Measurements from ENCODE around the gene NANOGP8.
"Not testable (repeated sequence)": the region's sequence is repeated elsewhere in the genome, so short reads cannot be mapped to it uniquely, and the experiment has no call there.

NANOGP8 gene, protein sequence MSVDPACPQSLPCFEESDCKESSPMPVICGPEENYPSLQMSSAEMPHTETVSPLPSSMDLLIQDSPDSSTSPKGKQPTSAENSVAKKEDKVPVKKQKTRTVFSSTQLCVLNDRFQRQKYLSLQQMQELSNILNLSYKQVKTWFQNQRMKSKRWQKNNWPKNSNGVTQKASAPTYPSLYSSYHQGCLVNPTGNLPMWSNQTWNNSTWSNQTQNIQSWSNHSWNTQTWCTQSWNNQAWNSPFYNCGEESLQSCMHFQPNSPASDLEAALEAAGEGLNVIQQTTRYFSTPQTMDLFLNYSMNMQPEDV

DNA sequence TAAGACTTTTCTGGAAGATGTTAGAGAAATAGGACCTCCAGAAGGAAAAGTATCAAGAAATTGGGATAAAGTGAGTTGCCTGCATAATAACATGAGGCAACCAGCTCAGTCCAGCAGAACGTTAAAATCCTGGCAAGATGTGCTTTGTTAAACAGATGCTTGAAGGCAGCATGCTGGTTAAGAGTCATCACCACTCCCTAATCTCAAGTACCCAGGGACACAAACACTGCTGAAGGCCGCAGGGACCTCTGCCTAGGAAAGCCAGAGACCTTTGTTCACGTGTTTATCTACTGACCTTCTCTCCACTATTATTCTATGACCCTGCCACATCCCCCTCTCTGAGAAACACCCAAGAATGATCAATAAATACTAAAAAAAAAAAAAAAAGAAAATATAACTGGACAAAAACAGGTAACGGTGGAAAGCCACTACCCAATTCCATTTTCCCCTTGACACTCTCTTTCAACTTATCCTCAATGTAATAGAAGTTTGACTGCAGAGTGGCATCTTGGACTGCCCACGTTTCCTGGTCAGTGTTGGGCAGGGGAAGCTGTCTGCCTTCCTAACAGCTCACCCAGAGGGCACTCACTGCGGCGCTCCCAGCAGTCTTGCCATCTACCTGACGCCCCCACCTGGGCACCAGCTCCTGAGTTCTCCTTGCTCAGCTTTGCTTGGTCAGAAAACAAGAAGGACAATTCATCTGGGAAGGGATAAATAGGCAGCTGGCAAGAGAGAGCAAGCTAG, at the start of gene NANOGP8:
TSS of gene NANOGP8 (minus strand) at position 120 of the 744 bp plus-strand sequence. CDS start 185 bp downstream, outside the sequence.
- DNase-seq (ENCODE audit: low read depth), result not testable (repeated sequence)

DNA sequence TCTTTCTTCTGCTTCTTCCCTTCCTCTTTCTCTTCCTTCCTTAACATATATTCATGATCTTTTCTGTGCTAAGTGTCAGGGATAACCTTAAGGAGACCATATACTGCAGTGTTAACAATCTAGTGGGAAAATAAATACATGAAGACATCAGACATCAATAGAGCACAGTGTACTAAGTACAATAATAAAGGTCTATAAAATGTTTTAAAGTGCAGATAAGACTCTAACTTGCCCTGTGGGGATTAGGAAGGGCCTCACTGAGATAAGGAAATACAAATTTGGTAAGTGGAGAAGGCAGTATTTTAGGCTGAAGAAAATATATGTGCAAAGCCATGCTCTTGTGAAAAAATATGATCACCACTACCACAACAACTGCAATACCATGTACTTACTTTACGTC, 49.2 kb upstream of the NANOGP8 start:
- DNase-seq (ENCODE audit: low read depth), result no peak

DNA sequence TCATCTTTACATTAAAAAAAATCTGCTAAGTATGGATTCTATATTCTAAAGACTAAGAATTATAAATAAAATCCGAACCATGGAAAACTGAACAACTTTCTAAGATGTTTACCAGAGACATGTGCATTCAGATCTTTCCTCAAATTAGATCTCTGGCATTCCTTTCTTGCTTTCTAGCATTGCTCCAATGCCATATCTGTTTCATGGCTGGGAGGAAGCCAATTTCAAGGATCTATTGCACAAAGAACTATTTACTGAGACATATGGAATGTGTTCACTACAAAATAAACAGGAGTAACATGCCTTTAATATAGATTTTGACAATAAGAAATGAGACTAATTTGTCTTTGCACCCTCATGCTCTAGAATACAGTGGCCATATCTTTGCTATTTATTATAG, 45.1 kb upstream of the NANOGP8 start:
- DNase-seq (ENCODE audit: low read depth), result no peak

DNA sequence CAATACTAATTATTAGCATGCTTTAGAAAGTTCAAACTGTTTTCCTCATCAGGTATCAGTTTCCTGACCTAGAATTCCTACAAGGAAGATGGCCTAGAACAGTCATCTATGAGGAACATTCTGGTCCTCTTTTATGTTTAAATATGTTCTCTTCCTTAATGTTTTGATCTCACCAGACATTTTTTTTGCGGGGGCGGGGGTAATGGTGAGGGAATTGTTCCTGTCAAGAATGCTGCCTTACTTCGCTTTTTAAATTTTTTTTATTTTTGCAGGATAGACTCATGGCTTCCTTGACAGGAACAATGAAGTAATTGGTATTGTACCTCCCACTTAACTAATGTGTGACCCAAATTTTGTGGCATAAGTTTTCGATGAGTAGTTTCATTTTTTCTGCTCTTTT, 44.3 kb upstream of the NANOGP8 start:
- DNase-seq (ENCODE audit: low read depth), result no peak

DNA sequence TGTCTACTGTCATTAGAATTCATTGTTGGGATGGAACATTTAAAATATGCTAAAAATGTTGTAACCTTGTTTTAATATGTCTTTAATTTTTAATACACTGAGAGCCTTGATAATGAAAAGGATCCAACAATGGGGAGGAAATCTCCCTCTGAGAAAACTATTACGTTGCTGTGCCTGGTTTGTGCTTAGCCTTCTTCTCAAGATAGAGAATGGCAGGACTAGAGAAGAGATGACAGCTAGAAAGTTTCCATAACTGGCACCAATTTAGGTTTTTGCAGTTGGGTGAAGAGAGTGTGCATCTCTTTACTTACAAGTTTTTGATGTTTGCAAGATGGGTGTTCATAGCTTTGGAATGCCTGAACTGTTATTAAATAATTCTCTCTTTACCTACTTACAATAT, 42.6 kb upstream of the NANOGP8 start:
- no peak for DNase-seq (ENCODE audit: low read depth)

DNA sequence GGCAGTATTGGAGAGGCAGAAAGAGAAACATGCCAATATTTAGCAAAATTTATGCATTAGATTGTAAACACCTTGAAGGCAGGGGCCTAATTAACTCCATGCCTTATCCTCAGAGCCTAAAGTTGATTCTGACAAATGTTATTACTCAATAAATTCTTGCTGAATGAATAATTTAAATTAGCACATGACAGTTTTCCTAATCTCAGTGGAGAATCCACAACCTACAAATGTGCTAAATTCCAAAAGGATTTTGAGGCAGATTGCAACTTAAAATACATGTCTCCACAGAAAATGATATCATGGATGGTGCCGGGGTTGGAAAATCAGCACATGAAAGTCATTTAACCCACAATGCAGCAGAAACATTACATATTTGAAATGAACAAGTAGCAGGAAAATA, 41.1 kb upstream of the NANOGP8 start:
- no peak for DNase-seq (ENCODE audit: low read depth)

DNA sequence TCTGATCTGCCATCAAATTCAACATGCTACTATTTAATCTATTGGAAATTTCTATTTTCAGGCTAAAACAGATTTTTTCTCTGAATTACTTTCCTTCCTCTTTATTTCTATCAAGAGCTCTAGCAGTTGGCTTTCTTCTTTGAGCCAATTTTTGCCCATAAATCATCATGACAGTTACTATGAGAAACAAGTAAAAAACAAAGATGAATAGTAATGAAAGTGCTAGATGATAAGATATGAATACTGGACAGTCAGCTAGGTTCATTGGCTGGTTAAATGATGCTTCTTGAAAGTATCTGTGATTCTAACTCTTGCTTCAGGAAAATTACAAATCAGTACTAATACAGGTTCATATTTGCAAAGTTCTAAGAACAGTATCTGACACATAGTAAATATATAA, 38.6 kb upstream of the NANOGP8 start:
- DNase-seq (ENCODE audit: low read depth), result no peak

DNA sequence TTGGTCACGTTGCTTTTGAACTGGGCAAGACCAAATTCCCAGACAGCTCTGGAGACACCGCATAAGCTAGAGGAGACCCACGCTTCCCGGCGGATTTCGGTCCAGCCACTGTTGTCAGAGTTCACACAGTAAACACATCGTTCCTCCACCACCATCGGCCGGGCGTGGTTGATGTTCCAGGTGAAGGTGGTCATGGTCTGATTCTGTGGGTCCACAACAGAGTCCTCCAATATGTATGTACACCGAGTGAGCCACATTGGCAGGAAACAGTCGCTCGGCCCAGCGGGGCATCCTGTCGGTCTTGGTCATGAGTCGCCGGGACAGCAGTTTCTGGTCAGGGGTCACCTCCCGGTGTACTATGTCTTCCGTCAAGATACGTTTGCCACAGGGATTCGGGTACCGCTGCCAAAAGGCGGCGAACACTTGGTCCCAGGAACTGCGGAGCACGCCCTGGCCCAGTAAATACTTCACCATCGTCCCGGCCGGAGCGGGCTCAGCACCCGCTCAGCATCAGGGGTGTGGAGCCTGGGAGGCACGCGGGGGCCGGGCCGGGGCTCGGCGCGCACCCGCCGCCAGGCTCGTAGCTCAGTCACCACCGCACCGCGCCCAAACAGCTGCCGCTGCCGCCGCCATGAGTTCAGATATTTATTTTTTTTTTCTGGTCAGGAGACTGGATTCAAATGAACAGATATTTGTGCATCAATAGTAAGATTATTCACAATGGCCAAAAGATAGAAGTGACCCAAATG, 36.7 kb upstream of the NANOGP8 start:
- no peak for DNase-seq (ENCODE audit: low read depth)

DNA sequence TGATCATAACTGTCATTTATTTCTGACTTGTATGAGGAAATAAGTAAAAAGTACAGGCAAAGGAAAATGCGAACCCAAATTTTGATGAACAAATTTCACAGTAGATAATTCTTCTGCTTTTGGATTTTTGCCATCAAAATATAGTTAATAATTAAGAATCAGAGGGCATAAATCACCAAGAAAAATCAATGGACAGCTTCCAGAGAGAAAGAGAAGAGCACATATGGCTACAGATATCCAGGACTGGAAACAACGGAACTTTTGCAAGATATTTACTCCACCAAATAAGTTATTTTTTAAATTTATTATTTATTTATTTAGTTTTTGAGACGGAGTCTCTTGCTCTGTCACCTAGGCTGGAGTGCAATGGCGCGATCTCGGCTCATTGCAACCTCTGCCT, 35.1 kb upstream of the NANOGP8 start:
- no peak for DNase-seq (ENCODE audit: low read depth)

DNA sequence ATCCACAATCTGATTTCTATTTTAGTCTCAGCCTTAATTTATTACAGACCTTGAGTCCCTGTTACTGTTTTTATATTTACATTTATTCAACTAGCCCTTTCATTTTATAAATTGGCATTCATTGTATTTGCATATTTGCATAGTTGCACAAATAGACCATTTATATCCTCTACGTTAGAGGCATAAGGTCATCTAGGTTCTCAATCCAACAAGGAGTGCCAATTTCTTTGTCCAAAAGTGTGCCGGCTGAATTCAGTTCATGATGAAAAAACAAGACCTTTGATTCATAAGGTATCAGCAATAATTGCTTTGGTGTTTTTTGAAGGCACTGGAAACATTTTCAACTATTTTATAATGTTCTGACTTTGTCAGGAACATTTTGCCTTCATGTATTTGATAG, 33.9 kb upstream of the NANOGP8 start:
- no peak for DNase-seq (ENCODE audit: low read depth)

DNA sequence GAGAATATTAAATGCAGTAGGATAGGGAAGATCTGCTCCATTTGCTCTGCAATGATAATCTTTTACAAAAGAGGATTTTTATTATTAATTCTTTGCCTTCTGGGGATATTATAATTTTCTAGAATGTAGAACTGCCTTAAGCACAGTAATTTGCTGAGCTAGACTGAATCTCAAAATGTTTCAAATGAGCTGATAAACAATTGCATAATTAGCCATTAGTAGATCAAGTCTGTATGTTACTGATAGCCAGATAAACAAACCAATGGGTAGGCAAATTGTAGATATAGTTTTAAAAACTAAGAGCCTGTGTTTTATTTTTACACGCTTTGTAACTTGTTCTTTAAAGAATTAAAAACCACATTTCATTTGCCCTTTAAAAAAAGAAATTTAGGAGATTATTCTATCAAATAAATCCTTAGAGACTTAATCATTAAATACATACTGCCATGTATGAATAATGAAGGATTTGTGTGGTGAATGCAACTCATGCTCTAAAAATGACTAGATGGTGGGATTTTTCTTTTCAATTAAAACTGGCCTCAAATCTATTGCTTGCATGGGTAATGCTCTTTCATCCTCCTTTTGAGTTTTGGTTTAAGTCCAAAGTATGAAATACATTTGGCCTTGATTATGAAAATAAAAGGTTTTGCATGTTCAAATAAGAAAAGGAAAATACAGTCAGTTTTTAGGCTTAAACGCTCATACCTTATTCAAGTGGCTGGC, 32.6 kb upstream of the NANOGP8 start:
- no peak for DNase-seq (ENCODE audit: low read depth)

DNA sequence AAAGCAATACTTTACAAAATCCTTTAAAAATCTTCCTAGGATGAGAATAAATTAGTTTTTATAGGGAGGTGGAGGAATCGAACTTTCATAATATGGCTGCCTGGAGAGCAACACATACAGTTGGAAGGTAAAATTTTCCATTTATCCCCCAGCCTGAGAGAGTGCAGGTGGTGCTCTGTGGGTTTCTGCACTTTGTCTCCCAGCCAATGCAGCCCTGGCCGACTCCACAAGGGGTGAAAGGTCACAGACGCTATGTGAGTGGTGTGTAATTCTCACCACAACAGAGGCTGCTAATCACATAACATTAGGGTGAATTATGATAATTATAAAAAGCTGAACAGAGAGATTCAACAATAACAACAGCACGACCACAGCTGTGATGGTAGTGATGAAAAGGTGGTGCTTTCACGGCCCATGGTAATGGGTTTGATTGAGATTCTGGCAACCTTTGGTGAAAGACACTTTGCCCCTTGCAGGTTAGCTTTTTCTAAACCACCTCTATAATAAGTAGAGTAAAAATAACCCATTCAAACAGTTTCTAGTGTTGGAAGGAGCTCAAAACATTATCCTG, 30.1 kb upstream of the NANOGP8 start:
- DNase-seq (ENCODE audit: low read depth), result no peak

DNA sequence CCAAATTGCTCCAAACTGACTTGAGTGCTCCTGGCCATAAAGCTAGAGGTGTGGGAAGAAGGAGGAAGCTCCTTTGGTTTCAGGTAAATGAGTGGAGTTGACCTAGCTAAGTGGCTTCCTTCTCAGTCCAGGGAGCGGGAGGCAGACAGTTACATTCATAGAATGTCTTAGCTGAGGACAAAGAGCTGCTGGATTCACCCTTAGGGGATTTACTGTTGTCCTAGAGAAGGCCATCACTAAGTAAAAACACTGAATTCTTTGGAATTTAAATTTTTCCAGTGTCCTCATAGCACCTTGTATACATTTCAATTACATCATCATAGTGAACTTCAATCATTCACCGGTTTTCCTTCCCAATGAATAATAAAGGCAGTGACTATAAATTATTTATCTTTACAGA, 27.3 kb upstream of the NANOGP8 start:
- no peak for DNase-seq (ENCODE audit: low read depth)

DNA sequence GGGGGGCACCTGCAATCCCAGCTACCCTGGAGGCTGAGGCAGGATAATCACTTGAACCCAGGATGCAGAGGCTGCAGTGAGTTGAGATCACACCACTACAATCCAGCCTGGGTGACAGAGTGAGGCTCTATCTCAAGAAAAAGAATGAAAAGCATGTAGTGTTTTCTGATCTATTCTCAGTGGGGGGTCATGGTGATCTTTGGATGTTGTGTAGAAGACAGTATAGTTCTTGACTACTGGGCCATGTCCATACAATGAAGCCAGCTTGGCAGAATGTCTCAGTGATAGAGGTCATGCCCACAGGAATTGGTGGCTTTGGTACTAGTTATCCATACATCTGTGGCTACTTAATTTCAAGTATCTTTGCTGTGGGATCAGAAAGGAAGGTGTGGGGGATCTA, 26.8 kb upstream of the NANOGP8 start:
- no peak for DNase-seq (ENCODE audit: low read depth)

DNA sequence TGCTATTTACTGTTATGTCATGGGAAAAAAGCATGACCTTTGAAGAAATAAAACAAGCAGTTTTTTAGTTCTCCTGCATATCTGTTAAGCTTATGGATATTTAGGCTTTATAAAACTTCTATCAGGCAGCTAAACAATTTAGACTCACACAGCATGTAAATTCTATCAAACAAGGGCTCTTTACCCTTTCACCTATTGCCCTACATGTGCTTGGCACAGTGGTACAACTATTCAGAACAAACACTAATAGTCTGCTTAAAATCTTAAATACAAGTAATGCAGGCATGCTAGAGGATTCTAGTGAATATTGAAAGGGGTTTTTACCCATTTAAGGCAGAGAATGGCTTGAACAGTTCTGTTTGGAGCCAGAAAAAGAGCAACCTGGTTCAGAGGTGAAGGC, 23.4 kb upstream of the NANOGP8 start:
- no peak for DNase-seq (ENCODE audit: low read depth)

DNA sequence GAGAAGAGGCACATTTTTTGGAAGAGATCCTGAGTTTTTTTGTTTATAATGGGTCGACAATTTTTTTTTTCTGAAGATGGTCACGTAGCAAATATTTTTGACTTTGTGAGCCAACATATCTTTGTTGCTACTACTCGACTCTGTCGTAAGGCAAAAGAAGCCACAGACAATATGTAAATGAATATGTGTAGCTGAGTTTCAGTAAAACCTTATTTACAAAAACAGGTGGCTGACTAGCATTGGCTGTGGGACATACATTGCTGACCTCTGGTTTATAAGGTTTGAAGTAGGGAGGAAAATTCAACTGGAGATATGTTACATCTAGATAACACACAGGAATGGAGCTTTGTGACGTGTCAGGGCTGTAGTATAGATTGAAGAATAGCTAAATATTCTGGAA, 22.5 kb upstream of the NANOGP8 start:
- DNase-seq (ENCODE audit: low read depth), result no peak

DNA sequence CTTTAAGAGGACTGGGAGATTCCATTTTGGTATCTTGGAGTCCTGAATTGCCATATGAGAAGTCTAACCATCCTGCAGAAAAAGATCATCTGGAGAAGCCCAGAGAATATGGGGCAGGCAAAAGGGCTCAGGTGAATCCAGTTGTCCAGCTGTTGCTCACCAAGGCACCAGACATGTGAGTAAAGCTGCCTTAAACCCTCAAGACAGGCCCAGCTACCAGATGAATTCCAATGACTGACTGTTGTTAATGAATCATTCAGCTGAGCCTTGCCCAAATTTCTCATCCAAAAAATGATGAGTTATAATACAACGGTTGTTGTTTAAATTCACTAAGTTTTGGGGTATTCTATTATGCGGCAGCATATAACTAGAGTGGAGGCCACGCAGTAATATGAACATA, 22.0 kb upstream of the NANOGP8 start:
- no peak for DNase-seq (ENCODE audit: low read depth)

DNA sequence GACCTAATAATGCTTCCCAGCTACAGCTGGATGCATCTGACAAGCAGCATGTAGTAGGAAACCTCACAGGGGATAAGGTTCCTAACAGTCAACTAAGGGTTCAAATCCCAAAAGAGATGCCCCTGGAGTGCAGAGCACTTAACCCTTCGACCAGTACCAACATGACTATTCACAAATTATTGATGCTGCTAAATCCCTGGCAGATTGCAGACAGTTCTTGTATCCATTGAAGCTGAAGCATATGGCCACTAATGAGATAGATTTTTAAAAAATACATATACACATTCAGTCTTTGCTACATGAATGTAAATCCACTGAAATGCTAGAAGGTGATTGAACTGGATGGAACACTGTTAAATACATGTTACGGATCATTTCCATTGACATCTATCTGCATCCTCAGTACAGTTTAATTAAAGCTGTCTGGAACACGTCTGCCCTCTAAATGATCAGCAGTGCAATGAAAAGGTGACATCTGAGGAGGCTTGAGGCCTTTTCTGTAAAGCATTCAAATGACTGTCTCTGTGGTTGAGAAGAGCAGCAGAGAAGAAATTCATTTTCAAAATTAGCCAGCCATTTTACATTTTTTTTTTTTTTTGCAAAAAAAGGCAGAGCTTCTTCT, 19.5 kb upstream of the NANOGP8 start:
- no peak for DNase-seq (ENCODE audit: low read depth)

DNA sequence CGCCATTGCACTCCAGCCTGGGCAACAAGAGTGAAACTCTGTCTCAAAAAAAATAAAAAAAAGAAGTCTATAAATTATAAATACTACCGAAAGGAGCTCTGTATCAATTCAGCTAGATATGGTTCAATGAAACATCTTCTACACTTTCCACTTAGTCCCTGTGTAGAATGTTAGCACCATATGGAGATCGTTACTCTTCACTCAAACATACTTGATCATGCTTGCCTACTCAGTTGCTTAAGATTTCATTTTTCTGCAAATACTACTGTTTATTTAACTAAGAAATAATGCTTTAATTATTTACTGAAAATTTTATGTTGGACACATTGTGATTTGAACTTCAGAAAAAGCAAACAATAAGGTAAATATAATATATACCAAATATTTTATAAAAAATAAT, 17.1 kb upstream of the NANOGP8 start:
- no peak for DNase-seq (ENCODE audit: low read depth)

DNA sequence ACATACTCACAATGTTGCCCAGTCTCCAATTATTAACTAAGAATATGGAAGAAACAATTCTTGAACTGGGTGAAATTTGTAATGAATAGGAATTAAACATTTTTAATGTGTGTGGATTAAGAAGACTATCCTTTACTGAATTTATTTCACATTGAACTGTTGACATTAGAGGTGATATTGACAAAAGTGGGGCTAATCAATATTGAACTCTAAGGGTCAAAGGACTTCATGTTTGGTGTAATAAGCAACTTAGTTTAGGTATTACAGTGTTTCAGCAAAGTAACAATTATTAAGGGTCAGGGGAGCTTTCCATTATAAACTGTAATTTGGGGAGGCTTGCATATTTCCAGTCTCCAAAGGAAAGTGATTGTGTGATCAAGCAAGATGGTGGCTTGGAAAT, 16.2 kb upstream of the NANOGP8 start:
- DNase-seq (ENCODE audit: low read depth), result no peak

DNA sequence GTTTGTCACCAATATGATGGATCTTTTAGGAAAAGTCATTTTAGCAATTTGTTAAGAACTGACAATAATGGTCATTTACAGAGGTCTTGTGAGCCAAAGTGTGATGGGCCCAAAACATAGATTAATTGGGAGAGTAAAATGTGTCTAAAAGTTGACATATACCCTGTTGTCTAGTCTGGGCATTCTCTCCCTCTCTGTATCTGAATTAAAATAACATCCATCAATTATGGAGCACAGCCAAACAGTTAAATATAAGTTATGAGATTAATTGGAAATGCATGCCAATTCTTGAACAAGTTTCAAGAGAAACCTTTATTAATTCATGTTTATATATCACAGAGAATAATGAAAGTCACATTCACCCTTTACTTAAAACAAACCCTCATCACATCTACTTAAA, 13.6 kb upstream of the NANOGP8 start:
- no peak for DNase-seq (ENCODE audit: low read depth)

DNA sequence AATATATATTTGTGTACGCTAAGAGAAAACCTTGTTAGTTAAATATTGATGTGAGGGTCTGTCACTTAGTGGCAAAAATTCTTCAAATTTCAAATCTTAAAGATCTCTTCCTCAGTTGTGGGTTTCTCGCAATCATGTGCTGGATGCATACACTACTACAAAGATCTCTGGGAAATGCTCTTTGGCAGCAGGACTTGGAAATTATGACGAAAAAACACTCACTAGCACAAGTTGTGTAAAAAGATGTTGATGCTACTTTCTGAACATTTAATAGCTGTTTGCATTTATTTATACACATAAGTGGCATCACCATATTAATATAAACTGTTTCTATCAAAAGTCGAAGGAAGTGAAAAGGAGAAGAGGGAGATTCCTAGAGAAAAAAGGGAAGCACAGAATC, 10.8 kb upstream of the NANOGP8 start:
- DNase-seq (ENCODE audit: low read depth), result no peak

Measured in activated T-helper 9 cell treated with anti-CD3 and anti-CD28 coated beads, Interleukin-2, amount 50 U/mL, for 16 hours (primary cell).